ENCODE data around the gene TBRG4. TPM values are rescaled to one million over a fixed set of nuclear protein-coding genes. Genes with fewer than 3 reads are reported as not detected.

The TBRG4 gene
- polyA plus RNA-seq, 3 donors = 32.7 to 42.2 (median 38.4) TPM

DNA sequence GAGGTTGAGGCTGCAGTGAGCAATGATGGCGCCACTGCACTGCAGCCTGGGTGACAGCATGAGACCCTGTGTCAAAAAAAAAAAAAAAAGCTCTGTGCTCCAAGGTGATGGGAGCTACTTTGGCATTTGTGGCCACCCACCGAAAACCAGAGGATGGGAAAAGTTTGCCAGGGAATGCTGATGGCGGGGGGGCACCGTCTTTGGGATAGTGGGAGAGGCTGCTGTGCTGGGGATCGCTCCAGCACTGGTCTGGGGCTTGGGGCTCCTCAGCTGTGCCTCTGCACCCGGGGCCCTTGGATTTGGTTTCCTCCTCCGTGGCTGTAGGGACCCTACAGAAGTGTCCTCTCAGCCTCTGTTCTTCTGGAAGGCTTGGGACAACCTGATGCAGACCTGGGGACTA lies 34.4 kb upstream of the TBRG4 start:
- H3K79me2 ChIP-seq (ENCODE audit: insufficient read depth, low read length) = no peaks in the 10 kb centered on the region
- H3K36me3 ChIP-seq (replicated peaks in 1 of 2; ENCODE audit: control insufficient read depth in 1 of 2, insufficient read depth in 2 of 2, low read length in 2 of 2) = no peaks in the 10 kb centered on the region
- intact Hi-C loops (cut with micrococcal nuclease) = no loop called here
- H3K27me3 ChIP-seq (ENCODE audit: control insufficient read depth in 2 of 2, insufficient read depth in 2 of 2, low read length in 2 of 2) = no peaks in the 10 kb centered on the region
- no peak overlapping the region for H3K27ac ChIP-seq (ENCODE audit: low read depth in 1 of 2, low read length in 2 of 2)
- H3K4me2 ChIP-seq (replicated peaks; ENCODE audit: extremely low read depth, low read length, poor library complexity, severe bottlenecking) = no peak overlapping the region
- 93% methylated on average over 6 of the region's 7 CpGs for WGBS (ENCODE audit: insufficient coverage)
- H3K4me3 Mint-ChIP-seq = no peak overlapping the region
- H2AFZ ChIP-seq (ENCODE audit: insufficient read depth, low read depth, low read length, poor library complexity, severe bottlenecking) = no peak overlapping the region
- H3K9me3 Mint-ChIP-seq = no peaks in the 10 kb centered on the region
- H3K9ac ChIP-seq (ENCODE audit: insufficient read depth, low read length, poor library complexity, severe bottlenecking) = no peak overlapping the region
- no peak overlapping the region for H3K27ac Mint-ChIP-seq
- H3K27me3 Mint-ChIP-seq (ENCODE audit: low read depth in 3 of 3) = peaks cover 3 to 18% (median 6%) of the 10 kb centered on the region in 3 donors
- no peak for DNase-seq
- H4K20me1 ChIP-seq (ENCODE audit: insufficient read depth, low read length) = no peaks in the 10 kb centered on the region
- H3K4me1 Mint-ChIP-seq = peaks cover 2% of the 10 kb centered on the region
- no peaks in the 10 kb centered on the region for H3K9me3 ChIP-seq (replicated peaks in 1 of 2; ENCODE audit: control insufficient read depth in 1 of 2, insufficient read depth in 1 of 2, low read length in 2 of 2)
- H3K4me1 ChIP-seq (ENCODE audit: control insufficient read depth in 1 of 2, insufficient read depth in 2 of 2, low read length in 2 of 2) = no peaks in the 10 kb centered on the region
- TF ChIP-seq, protein P1, sequence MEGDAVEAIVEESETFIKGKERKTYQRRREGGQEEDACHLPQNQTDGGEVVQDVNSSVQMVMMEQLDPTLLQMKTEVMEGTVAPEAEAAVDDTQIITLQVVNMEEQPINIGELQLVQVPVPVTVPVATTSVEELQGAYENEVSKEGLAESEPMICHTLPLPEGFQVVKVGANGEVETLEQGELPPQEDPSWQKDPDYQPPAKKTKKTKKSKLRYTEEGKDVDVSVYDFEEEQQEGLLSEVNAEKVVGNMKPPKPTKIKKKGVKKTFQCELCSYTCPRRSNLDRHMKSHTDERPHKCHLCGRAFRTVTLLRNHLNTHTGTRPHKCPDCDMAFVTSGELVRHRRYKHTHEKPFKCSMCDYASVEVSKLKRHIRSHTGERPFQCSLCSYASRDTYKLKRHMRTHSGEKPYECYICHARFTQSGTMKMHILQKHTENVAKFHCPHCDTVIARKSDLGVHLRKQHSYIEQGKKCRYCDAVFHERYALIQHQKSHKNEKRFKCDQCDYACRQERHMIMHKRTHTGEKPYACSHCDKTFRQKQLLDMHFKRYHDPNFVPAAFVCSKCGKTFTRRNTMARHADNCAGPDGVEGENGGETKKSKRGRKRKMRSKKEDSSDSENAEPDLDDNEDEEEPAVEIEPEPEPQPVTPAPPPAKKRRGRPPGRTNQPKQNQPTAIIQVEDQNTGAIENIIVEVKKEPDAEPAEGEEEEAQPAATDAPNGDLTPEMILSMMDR (IDR thresholded peaks at IDR 0.05) = no peak
- no peaks in the 10 kb centered on the region for H3K36me3 Mint-ChIP-seq
- no peak overlapping the region for H3K4me3 ChIP-seq (replicated peaks in 1 of 3; ENCODE audit: low read depth in 2 of 3, low read length in 3 of 3)

DNA sequence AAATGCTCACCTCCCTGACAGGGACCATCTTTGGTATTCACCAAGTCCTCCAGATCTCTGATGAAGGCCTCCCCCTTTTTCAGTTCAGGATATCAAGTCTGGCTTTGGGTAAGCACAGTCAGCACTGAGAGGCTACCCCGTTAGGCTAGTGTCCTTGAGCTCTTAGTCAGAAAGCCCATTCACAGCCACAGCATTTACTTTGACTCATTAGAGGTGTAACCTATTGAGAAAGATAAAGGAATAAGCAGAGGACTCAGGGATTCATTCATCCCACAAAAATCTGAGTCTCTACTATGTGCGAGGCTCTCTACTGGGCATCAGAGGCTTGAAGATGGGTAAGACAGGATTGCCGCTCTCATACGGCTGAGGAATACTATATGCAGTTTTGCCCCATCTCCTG lies 32.1 kb upstream of the TBRG4 start:
- H3K9me3 Mint-ChIP-seq = no peaks in the 10 kb centered on the region
- 100% methylated on average over 1 of the region's 4 CpGs for WGBS (ENCODE audit: insufficient coverage)
- no peaks in the 10 kb centered on the region for H4K20me1 ChIP-seq (ENCODE audit: insufficient read depth, low read length)
- H3K9me3 ChIP-seq (replicated peaks in 1 of 2; ENCODE audit: control insufficient read depth in 1 of 2, insufficient read depth in 1 of 2, low read length in 2 of 2) = no peaks in the 10 kb centered on the region
- H3K27ac Mint-ChIP-seq = no peak overlapping the region
- H3K4me3 ChIP-seq (replicated peaks in 1 of 3; ENCODE audit: low read depth in 2 of 3, low read length in 3 of 3) = no peak overlapping the region
- H3K27me3 Mint-ChIP-seq (ENCODE audit: low read depth in 3 of 3) = peaks cover 0 to 13% (median 5%) of the 10 kb centered on the region in 3 donors
- H3K4me3 Mint-ChIP-seq = no peak overlapping the region
- H3K79me2 ChIP-seq (ENCODE audit: insufficient read depth, low read length) = no peaks in the 10 kb centered on the region
- H3K27me3 ChIP-seq (ENCODE audit: control insufficient read depth in 2 of 2, insufficient read depth in 2 of 2, low read length in 2 of 2) = no peaks in the 10 kb centered on the region
- no peak overlapping the region for H3K4me2 ChIP-seq (replicated peaks; ENCODE audit: extremely low read depth, low read length, poor library complexity, severe bottlenecking)
- peaks cover 6% of the 10 kb centered on the region for H3K4me1 Mint-ChIP-seq
- H3K36me3 Mint-ChIP-seq = no peaks in the 10 kb centered on the region
- no peaks in the 10 kb centered on the region for H3K4me1 ChIP-seq (ENCODE audit: control insufficient read depth in 1 of 2, insufficient read depth in 2 of 2, low read length in 2 of 2)
- no peak overlapping the region for H2AFZ ChIP-seq (ENCODE audit: insufficient read depth, low read depth, low read length, poor library complexity, severe bottlenecking)
- H3K36me3 ChIP-seq (replicated peaks in 1 of 2; ENCODE audit: control insufficient read depth in 1 of 2, insufficient read depth in 2 of 2, low read length in 2 of 2) = no peaks in the 10 kb centered on the region
- no peak overlapping the region for H3K9ac ChIP-seq (ENCODE audit: insufficient read depth, low read length, poor library complexity, severe bottlenecking)
- TF ChIP-seq, protein P1 (IDR thresholded peaks at IDR 0.05) = no peak
- no peak overlapping the region for H3K27ac ChIP-seq (ENCODE audit: low read depth in 1 of 2, low read length in 2 of 2)
- intact Hi-C loops (cut with micrococcal nuclease) = no loop called here
- no peak for DNase-seq
